Right kidney (tissue), 1 donor: ENCODE results near the gene CCDC57.
"Not testable (repeated sequence)": the region's sequence is repeated elsewhere in the genome, so short reads cannot be mapped to it uniquely, and the experiment has no call there.

Experiments
- DNase-seq: peaks from one replicate; pipeline ENCODE4 v3.0.0-alpha.2; 2016

Gene CCDC57

GRCh38 chr17:82201498-82201910, 11.1 kb downstream of the CCDC57 start:
- peak; percentile 38 for DNase-seq

- no peak for DNase-seq
Observed at GRCh38 chr17:82200743-82201497, 11.7 kb downstream of the CCDC57 start.

- no peak for DNase-seq
Observed at GRCh38 chr17:82200135-82200534, 12.5 kb downstream of the CCDC57 start.

- DNase-seq, result no peak
Observed at GRCh38 chr17:82199496-82199895, 13.1 kb downstream of the CCDC57 start.

GRCh38 chr17:82198092-82198491, 14.6 kb downstream of the CCDC57 start:
- DNase-seq, result no peak

DNA sequence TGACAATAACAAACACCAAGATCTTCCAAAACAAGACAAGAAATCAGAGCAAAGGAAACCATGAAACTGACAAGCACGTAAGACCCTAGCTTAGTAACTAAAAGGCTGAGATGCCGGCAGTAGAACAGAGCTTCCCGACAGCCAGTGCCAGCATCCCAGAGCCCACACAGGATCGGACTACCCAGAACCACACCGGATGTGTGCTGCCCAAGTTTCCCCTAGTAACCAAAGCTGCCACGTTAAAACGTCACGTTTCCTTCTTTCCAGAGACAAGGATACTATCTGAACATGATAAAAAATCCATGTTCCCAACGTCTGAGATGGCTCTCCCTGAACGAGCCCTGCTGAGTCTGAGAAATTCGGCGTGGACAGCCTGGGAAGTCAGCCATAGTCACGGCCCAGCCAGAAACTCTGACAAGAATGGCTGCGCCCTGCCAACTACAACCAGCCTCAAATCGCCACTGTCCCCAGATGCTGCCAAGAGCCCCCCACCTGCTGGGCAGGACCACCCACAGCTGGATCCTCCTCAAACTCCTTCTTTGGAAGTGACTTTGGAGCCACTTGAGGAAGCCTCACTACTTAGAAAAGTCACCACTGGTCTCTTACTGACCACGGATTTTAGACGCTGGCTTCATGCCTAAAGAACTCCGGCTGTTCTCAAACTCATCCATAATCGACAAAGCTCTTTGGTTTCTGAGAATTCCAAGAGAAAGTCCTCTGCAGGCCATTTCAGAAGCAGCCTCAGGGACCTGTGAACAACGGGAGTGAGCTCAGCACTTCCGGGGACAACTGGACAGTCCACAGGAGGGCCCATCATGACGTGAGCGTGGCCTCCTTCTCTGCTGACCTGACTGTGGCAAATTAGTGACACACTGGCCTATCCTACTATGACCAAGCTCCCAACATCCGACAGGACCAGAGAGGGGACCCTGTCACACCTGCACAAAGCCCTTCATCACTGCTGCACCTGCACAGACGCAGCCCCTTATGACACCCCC, 16.7 kb downstream of the CCDC57 start:
- no peak for DNase-seq

GRCh38 chr17:82194765-82195164, 17.9 kb downstream of the CCDC57 start:
- no peak for DNase-seq

DNA sequence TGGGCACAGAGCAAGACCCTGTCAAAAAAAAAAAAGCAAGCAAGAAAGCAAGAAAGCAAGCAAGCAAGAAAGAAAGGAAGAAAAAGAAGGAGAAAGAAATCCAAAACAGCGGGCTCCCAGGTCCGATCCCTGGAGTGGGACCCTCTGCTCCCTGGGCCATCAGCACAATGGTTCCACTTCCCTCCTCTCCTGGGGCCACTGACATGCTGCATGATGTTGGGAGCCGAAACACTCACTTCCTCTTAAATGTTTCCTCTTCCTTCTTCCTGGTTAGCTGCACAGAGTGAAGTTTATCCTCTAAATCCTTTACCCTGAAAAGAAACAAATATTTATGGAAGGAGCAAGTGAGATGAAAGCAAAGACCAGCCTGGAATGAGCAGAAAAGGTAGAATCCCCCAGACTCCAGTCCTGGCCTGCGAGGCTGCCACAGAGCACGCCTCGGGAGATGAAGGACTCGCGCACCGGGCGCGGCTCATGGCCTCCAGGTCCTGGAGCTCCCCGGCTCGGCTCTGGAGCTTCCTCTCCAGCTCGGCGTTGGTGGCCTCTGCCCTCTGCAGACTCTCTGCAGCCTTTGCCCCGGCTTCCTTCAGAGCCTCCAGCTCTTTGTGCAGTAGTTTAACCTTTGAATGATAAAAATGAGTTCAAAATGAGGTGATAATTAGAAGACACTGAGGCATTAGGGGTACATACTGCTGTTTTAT, 19.0 kb downstream of the CCDC57 start:
- DNase-seq, result no peak

GRCh38 chr17:82193050-82193449, 19.6 kb downstream of the CCDC57 start:
- not testable (repeated sequence) for DNase-seq

- DNase-seq, result no peak
Observed at GRCh38 chr17:82188001-82188961, 24.4 kb downstream of the CCDC57 start.

DNA sequence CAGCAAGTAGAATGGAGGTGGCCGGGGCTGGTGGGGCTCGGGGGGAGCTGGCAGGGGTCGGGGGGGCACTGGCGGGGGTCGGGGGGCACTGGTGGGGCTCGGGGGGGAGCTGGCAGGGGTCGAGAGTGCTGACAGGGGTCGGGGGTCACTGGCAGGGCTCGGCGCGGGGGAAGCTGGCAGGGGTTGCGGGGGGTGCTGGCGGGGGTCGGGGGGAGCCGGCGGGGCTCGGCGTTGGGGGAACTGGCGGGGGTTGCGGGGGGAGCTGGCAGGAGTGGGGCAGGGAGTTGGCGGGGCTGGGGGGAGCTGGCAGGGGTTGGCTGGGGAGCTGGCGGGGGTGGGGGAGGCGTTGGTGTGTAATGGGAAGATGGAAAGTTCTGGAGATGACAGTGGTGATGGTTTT, 25.1 kb downstream of the CCDC57 start:
- DNase-seq, result no peak

DNA sequence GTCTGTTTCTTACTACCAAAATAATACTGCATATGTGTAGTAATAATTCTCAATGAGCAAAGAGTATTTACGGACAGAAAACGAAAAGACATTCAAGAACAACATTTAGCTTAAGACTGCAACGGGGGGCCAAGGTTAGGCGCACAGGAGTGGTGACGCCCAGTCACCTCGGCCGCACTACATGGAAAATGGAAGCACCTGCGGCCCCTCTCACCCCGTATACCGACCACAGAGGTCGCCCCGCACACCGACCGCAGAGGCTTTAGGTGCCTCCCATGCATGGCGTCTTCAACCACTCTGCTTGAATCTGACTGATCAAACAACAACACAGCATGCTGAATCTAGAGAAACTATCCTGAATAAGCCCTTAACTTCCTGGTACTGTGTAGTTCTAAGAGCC, 26.4 kb downstream of the CCDC57 start:
- no peak for DNase-seq

DNA sequence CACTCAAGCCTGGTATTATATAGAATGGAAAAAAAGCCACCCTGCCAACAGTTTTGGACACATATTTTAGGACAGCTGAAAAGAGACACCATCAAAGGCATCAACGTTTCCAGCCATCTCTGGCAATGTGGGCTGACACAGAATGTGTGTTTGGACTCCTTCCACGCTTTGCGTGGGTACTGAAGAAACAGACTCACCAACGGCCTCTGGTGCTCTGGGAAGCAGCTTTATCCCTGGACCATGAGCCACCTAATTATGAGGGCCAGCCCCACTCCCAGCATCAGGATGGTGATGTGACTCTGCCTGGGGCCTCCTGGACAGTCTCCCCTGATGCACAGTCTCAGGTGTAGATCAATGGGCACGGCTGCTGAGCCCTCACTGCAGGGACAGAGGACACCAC, 27.9 kb downstream of the CCDC57 start:
- no peak for DNase-seq

- DNase-seq, result no peak
Observed at GRCh38 chr17:82180776-82181528, 31.7 kb downstream of the CCDC57 start.

- DNase-seq, result no peak
Observed at GRCh38 chr17:82179946-82180475, 32.6 kb downstream of the CCDC57 start.

- DNase-seq, result no peak
Observed at GRCh38 chr17:82179412-82179811, 33.2 kb downstream of the CCDC57 start.

DNA sequence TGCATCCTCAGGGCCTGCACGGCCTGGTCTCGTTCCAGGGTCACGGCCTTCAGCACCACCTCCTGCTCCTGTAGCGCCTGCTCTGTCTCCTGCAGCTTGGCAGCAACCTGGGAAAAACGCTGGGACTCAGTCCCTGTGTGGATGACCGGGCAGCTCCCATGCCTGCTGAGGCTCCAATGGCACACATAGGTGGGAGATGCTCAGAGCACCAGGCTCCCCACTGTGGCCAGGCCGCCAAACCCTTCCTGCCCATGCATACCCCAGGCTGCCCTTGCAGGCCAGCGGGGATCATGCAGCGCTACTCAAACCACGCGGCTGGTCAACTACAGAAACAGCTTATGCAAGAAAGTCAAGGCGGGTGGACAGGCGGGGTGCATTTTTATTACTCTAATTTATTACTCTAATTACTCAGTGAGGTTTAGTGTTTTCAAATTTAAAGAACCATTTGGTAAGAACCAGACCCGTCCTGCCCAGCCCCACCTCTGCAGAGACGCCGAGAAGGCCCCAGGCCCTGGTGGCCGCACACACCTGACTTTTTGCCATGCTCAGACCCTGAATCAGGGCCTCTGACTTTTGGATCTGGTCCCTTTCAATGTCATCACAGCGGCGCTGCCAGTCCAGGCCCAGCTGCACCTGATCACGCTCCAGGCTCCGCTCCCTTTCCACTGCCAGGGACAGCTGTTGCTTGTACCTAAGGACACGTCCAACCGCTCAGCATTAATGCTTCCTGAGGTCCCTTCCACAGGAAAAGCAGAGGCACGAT, 34.0 kb downstream of the CCDC57 start:
- peak; percentile 34 for DNase-seq

GRCh38 chr17:82177761-82178498, 34.7 kb downstream of the CCDC57 start:
- no peak for DNase-seq

GRCh38 chr17:82177276-82177675, 35.4 kb downstream of the CCDC57 start:
- DNase-seq, result no peak
